SJSA1 (cell line): Measurements from ENCODE around the gene HOXD13. TPM values are rescaled to one million over a fixed set of nuclear protein-coding genes. Genes with fewer than 3 reads are reported as not detected.

Experiments
- DNase-seq, 2 experiments: peaks; one replicate each; pipeline ENCODE4 v3.0.0-alpha.2; 2015 to 2020; ENCODE audit warnings: low spot score in 2 of 2, low read depth in 1 of 2
- H3K27ac ChIP-seq: fragments of 250-450 bp; sonication (Bioruptor Pico); 2 replicates; pipeline ENCODE4 v1.5.1; 2020; ENCODE audit warnings: mild to moderate bottlenecking, moderate library complexity
- H3K27me3 ChIP-seq: fragments of 250-450 bp; sonication (Bioruptor Pico); replicated peaks from 2 replicates; pipeline ENCODE4 v1.5.1; 2020; ENCODE audit warnings: mild to moderate bottlenecking, moderate library complexity
- H3K36me3 ChIP-seq: fragments of 250-450 bp; sonication (Bioruptor Pico); 2 replicates; pipeline ENCODE4 v1.5.1; 2020; ENCODE audit warnings: mild to moderate bottlenecking
- H3K4me1 ChIP-seq: fragments of 250-450 bp; sonication (Bioruptor Pico); replicated peaks from 2 replicates; pipeline ENCODE4 v1.6.1; 2021; ENCODE audit warnings: mild to moderate bottlenecking
- H3K4me3 ChIP-seq: fragments of 250-450 bp; sonication (Bioruptor Pico); 2 replicates; pipeline ENCODE4 v1.5.1; 2020; ENCODE audit warnings: mild to moderate bottlenecking
- H3K9me3 ChIP-seq: fragments of 250-450 bp; sonication (Bioruptor Pico); replicated peaks from 2 replicates; pipeline ENCODE4 v1.5.1; 2020; ENCODE audit warnings: mild to moderate bottlenecking
- total RNA-seq: library from RNA; depleted of rRNA; stranded (reverse); fragments of >200 nt; shearing (Covaris generic); gene quantifications from 2 replicates; pipeline ENCODE4 v1.2.3, GENCODE V29; 2014

Gene HOXD13
- total RNA-seq, 1 experiment from 2014 or later = 0.50 TPM

- H3K36me3 ChIP-seq = no peaks in the 10 kb centered on the region
- peaks cover 38% of the 10 kb centered on the region for H3K27me3 ChIP-seq
- no peak for DNase-seq
- H3K27ac ChIP-seq = no peak overlapping the region
- no peak overlapping the region for H3K4me3 ChIP-seq
- peaks cover 4% of the 10 kb centered on the region; the same call in 1 of the 2 replicates for H3K9me3 ChIP-seq
- H3K4me1 ChIP-seq = peaks cover 20% of the 10 kb centered on the region
These were observed 9.9 kb downstream of the HOXD13 start for GRCh38 chr2:176102309-176102866.

- Histone ChIP-seq H3K4me3 (no peak overlapping the region), H3K27me3 (peaks cover 41% of the 10 kb centered on the region)
- DNase-seq = no peak
These were observed 10.7 kb downstream of the HOXD13 start for GRCh38 chr2:176103194-176103593.

GRCh38 chr2:176103742-176104315 lies 11.3 kb downstream of the HOXD13 start:
- H3K27me3 ChIP-seq = peaks cover 37% of the 10 kb centered on the region
- H3K9me3 ChIP-seq = peaks cover 4% of the 10 kb centered on the region; the same call in 1 of the 2 replicates
- peaks cover 9% of the 10 kb centered on the region for H3K4me1 ChIP-seq
- H3K4me3 ChIP-seq = no peak overlapping the region
- no peaks in the 10 kb centered on the region for H3K36me3 ChIP-seq
- H3K27ac ChIP-seq = no peak overlapping the region
- no peak for DNase-seq

More at GRCh38 chr2:176103194-176103593, 10.7 kb downstream of the HOXD13 start:
- Histone ChIP-seq H3K27ac (no peak overlapping the region), H3K36me3 (no peaks in the 10 kb centered on the region), H3K4me1 (peaks cover 16% of the 10 kb centered on the region), H3K9me3 (peaks cover 4% of the 10 kb centered on the region; the same call in 1 of the 2 replicates)

GRCh38 chr2:176104316-176105077 lies 12.0 kb downstream of the HOXD13 start:
- DNase-seq = no peak
- Histone ChIP-seq H3K4me3 (no peak overlapping the region), H3K27me3 (peaks cover 39% of the 10 kb centered on the region), H3K27ac (no peak overlapping the region), H3K4me1 (peaks cover 9% of the 10 kb centered on the region), H3K36me3 (no peaks in the 10 kb centered on the region), H3K9me3 (peaks cover 4% of the 10 kb centered on the region; the same call in 1 of the 2 replicates)

GRCh38 chr2:176105078-176105729 lies 12.7 kb downstream of the HOXD13 start:
- Histone ChIP-seq H3K4me1 (peaks cover 9% of the 10 kb centered on the region), H3K9me3 (peaks cover 4% of the 10 kb centered on the region; the same call in 1 of the 2 replicates), H3K36me3 (no peaks in the 10 kb centered on the region), H3K4me3 (no peak overlapping the region), H3K27ac (no peak overlapping the region), H3K27me3 (peaks cover 44% of the 10 kb centered on the region)
- DNase-seq = no peak

- DNase-seq = no peak
- peaks cover 52% of the 10 kb centered on the region for H3K27me3 ChIP-seq
- H3K4me1 ChIP-seq = peaks cover 9% of the 10 kb centered on the region
- H3K36me3 ChIP-seq = no peaks in the 10 kb centered on the region
- H3K9me3 ChIP-seq = peaks cover 4% of the 10 kb centered on the region; the same call in 1 of the 2 replicates
- H3K4me3 ChIP-seq = no peak overlapping the region
- H3K27ac ChIP-seq = no peak overlapping the region
These were observed 13.4 kb downstream of the HOXD13 start for GRCh38 chr2:176105730-176106580.

GRCh38 chr2:176106581-176107539 lies 14.3 kb downstream of the HOXD13 start, which contains the start of gene HOXD11:
HOXD11 (plus strand) TSS chr2:176107280; CDS start chr2:176107356, 76 bp downstream.
- peak in 1 of 2 experiments; percentile 19 for DNase-seq
- H3K27ac ChIP-seq = no peak within 1 kb of the TSS
- peaks cover 4% of the 10 kb centered on the region; the same call in 1 of the 2 replicates for H3K9me3 ChIP-seq
- H3K36me3 ChIP-seq = no peaks in the 10 kb centered on the region
- peaks cover 9% of the 10 kb centered on the region for H3K4me1 ChIP-seq
- no peak within 1 kb of the TSS for H3K4me3 ChIP-seq
- peaks cover 60% of the 10 kb centered on the region for H3K27me3 ChIP-seq

- Histone ChIP-seq H3K4me3 (no peak overlapping the region), H3K27ac (no peak overlapping the region), H3K4me1 (peaks cover 9% of the 10 kb centered on the region), H3K27me3 (peaks cover 65% of the 10 kb centered on the region), H3K9me3 (peaks cover 4% of the 10 kb centered on the region; the same call in 1 of the 2 replicates), H3K36me3 (no peaks in the 10 kb centered on the region)
- DNase-seq = no peak
These were observed 15.2 kb downstream of the HOXD13 start for GRCh38 chr2:176107731-176108181.

GRCh38 chr2:176109192-176109901 lies 16.8 kb downstream of the HOXD13 start:
- peaks cover 4% of the 10 kb centered on the region; the same call in 1 of the 2 replicates for H3K9me3 ChIP-seq
- no peak overlapping the region for H3K27ac ChIP-seq
- peaks cover 9% of the 10 kb centered on the region for H3K4me1 ChIP-seq
- no peak overlapping the region for H3K4me3 ChIP-seq
- peaks cover 73% of the 10 kb centered on the region for H3K27me3 ChIP-seq
- no peaks in the 10 kb centered on the region for H3K36me3 ChIP-seq
- DNase-seq = no peak

GRCh38 chr2:176109946-176110345 lies 17.4 kb downstream of the HOXD13 start:
- Histone ChIP-seq H3K27me3 (peaks cover 75% of the 10 kb centered on the region), H3K27ac (no peak overlapping the region), H3K4me1 (peaks cover 9% of the 10 kb centered on the region), H3K9me3 (peaks cover 4% of the 10 kb centered on the region; the same call in 1 of the 2 replicates), H3K4me3 (no peak overlapping the region), H3K36me3 (no peaks in the 10 kb centered on the region)
- no peak for DNase-seq

- Histone ChIP-seq H3K9me3 (peaks cover 4% of the 10 kb centered on the region; the same call in 1 of the 2 replicates), H3K27ac (no peak overlapping the region), H3K27me3 (peaks cover 75% of the 10 kb centered on the region), H3K36me3 (no peaks in the 10 kb centered on the region), H3K4me3 (no peak overlapping the region), H3K4me1 (peaks cover 9% of the 10 kb centered on the region)
- DNase-seq = no peak
These were observed 18.1 kb downstream of the HOXD13 start for GRCh38 chr2:176110415-176111308.
